GM21825 (cell line): ENCODE measurements around the gene EID2.

Source experiments
- ATAC-seq: cut with Tn5 transposase; IDR thresholded peaks from one replicate; pipeline ENCODE4 v1.9.1; 2021; ENCODE audit warnings: mild to moderate bottlenecking, moderate library complexity; ENCODE audit not compliant: unreplicated experiment

EID2 gene, protein sequence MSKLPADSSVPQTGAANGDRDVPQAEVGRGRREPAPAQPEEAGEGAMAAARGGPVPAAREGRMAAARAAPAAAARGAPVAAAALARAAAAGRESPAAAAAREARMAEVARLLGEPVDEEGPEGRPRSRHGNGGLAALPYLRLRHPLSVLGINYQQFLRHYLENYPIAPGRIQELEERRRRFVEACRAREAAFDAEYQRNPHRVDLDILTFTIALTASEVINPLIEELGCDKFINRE

DNA sequence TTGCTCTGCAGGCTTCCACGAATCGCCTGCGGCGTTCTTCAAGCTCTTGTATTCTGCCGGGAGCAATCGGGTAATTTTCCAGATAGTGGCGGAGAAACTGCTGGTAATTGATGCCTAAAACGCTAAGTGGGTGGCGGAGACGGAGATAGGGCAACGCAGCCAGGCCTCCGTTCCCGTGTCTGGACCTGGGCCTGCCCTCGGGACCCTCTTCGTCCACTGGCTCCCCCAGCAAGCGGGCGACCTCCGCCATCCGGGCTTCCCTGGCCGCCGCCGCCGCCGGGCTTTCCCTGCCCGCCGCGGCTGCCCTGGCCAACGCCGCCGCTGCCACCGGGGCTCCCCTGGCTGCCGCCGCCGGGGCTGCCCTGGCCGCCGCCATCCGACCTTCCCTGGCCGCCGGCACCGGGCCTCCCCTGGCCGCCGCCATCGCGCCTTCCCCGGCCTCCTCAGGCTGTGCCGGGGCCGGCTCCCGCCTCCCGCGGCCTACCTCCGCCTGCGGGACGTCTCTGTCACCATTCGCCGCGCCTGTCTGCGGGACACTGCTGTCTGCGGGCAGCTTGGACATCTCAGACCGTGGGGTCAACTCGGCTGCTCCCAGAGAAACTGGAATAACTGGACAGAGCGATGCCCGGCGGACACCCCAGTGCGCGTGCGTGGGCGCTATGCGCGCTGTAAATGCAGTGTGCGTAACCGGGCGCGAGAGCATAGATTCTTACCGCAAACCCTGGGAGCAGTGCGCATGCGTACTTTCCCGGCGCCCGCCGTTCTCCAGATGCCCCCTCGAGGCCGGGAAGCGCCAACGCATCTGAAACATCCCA lies at the start of gene EID2:
Gene EID2, minus strand, starts transcription at position 644 of the 815 bp plus-strand sequence. Its CDS starts 82 bp downstream, at position 562.
- peak; percentile 84 for ATAC-seq

GRCh38 chr19:39588066-39588465 lies 48.1 kb upstream of the EID2 start:
- ATAC-seq: no peak

DNA sequence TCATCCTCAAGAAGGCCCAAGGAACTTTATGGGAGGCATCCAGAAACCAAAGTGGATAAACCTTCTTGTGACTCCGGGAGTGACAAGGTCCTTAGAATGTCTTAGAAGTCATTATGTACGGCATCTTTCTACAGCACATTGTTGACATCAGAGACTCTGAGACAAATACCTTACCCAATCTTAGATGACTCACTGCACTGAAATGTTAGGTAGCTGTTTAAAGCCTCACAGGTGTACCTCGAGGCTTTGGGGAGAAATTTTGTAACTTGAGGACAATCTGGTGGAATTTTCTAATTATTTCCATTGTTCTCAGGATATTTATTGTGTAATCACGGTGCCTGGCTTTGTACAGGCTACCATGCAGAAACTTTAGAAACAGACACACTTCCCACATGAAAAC lies 47.5 kb upstream of the EID2 start:
- no peak for ATAC-seq

GRCh38 chr19:39582891-39583625 lies 43.1 kb upstream of the EID2 start:
- ATAC-seq: no peak

GRCh38 chr19:39582442-39582841 lies 42.5 kb upstream of the EID2 start:
- ATAC-seq: no peak

DNA sequence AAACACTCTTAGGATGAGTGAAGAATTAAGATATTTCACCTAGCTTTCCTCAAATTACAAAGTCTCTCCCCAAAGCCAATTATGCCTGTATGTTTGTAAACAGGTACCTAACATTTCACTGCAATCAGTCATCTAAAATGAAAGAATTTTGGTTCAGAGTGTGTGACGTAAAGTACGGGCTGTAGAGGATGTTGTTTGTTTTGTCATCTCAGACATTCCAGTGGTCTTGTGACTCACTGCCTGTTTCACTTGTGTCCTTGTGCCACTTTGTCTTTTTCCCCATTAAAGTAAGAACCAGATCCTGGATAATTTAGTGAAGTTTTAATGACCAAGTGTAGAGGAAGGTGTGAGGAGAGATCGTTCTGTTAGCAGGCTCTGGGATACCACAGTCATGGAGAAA lies 28.6 kb upstream of the EID2 start:
- ATAC-seq: no peak

GRCh38 chr19:39566064-39566463 lies 26.1 kb upstream of the EID2 start:
- no peak for ATAC-seq

GRCh38 chr19:39563408-39563807 lies 23.4 kb upstream of the EID2 start:
- no peak for ATAC-seq

DNA sequence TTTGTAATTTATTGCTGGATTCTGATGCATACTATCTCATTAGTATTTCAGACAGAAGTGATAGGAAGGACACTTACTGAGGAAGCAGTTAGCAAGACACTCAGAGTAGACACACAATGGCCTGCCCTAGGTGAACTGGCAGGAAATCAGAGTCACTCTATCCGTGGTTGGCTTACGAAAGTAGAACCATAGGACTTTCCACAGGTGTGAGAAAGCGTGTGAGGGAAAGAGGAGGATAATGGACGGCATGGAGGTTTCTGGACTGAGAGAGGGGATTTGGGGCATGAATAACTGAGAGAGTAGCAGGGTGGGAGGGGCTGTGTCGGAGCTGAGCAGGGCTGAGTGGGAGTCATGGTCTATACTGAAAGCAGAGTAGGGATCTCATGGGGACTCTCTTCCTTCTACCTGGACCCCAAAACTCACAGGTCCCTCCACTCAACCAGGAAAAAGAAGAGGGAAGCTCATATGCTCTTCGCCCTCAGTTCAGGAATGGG lies 18.7 kb upstream of the EID2 start:
- ATAC-seq: no peak

GRCh38 chr19:39557811-39558623 lies 18.1 kb upstream of the EID2 start:
- ATAC-seq: peak; percentile 48

GRCh38 chr19:39555883-39556282 lies 15.9 kb upstream of the EID2 start:
- ATAC-seq: no peak

GRCh38 chr19:39554701-39555311 lies 14.8 kb upstream of the EID2 start:
- ATAC-seq: no peak

GRCh38 chr19:39553082-39553652 lies 13.2 kb upstream of the EID2 start:
- no peak for ATAC-seq

DNA sequence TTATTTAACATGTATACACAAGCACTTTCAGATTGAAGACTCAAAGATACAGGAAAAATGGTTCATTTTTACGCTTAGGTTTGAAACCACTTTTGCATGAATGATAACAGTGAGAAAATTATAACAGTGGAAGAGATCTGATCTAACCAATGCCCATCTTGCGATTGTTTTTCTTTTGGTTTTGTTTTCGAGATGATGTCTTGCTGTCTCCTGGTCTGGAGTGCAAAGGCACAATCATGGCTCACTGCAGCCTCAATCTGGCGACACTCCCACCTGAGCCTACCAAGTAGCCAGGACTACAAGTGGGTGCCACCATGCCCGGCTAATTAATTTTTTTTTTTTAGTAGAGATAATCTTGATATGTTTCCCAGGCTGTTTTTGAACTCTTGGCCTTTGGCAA lies 10.2 kb upstream of the EID2 start:
- no peak for ATAC-seq

GRCh38 chr19:39546599-39546998 lies 6.6 kb upstream of the EID2 start:
- no peak for ATAC-seq

DNA sequence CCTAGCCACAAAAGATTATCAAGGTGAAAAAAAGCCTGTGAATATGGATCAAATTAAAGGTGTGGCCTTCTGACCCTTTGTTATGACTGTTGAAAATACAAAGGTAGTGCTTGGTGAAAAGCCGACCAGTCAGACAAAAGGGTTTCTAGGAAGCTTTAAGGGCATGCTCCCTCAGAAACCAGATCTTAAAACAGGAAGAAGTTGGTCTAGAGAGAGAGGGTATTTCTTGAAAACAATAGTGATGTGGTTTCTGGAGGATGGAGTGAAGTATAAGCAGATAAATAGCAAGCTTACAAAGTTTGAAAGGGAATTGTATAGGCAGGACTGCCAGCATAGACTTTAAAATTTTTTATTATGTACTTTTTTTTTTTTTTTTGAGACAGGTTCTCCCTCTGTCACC lies 5.0 kb upstream of the EID2 start:
- ATAC-seq: no peak

DNA sequence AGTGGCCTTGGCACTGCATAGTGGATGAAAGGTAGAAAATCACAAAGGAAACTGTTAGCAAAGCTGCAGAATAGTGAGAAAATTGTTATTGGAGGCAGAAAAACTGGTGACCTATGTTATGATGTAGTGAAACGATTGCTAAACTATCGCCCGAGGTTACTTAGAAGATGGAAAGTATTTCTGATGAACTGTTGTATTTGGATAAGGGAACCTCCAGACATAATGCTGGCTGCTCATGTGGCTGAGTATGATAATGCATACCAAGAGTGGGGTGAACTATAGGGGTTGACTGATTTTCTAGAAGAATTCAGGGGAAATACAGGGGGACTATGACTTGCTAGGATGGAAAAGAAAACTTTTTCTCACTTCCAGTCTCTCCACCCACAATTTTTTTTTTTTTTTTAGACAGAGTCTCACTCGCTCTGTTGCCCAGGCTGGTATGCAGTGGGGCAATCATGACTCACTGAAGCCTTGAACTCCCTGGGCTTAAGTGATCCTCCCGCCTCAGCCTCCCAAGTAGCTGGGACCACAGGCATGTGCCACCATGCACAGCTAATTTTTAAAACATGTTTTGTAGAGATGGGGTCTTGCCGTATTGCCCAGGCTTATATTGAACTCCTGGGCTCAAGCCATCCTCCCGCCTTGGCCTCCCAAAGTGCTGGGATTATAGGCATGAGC lies 4.4 kb upstream of the EID2 start:
- no peak for ATAC-seq

DNA sequence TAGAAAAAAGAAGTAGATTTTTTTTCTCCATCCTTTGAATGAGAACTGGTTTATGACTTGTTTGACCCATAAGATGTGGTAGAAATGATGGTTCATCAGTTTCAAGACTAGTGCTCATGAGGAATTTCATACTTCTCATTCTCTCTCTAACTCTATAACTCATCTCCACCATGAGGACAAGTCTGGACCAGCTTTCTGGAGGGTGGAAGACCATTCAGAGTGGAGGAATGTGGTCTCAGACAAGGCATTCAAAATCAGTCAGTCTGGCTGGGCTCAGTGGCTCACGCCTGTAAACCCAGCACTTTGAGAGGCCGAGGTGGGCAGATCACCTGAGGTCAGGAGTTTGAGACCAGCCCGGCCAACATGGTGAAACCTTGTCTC lies 3.5 kb upstream of the EID2 start:
- no peak for ATAC-seq

DNA sequence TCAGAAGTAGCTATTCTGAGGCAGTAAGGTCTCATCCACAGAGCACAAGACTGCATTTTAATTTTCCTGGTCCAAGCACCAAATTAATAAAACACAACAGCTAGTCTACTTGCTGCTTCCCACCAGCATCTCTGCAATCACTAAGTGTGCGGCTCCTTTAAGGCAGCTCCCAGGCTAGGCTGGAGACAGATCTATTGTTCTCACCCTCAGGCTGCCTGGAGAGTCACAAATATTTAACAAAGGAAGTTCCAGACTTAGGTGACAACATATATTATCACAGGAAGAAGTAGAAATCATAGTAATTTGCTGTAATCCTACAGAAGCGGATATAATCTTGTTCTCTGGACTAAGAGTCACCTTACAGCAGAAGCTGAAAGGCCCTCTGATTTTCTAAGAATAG lies 2.2 kb upstream of the EID2 start:
- no peak for ATAC-seq

- no peak for ATAC-seq
Observed at GRCh38 chr19:39540333-39540673, 342 bp upstream of the EID2 start.
